Measurements from ENCODE around the gene NRROS. TPM values are rescaled to one million over a fixed set of nuclear protein-coding genes. Genes with fewer than 3 reads are reported as not detected.

The NRROS gene
- total RNA-seq, 1 experiment from 2014 or later = 0.07 TPM

DNA sequence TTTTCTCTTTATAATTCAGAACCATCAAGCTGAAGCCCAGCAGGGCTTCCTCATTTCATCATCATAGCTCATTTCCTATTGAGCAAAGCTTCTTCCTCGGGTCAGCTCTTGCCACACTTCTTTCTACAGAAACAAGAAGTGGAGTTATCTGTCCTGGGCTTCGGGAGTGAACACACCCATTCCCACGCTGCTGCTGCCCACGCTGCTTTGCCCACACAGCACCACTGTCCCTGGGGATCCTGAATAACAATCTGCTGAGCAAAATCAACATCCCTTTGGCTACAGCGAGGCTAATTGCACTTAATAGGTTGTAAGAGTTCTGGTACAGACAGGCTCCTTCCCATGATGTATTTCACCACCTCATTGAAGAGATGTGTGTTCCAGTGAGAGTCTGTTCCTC lies 48.9 kb downstream of the NRROS start:
- BruUV-seq (replicated peaks) = no TSS peak
- no peaks in the 10 kb centered on the region for H4K20me1 ChIP-seq (ENCODE audit: low read length)
- H3K9me2 ChIP-seq (replicated peaks; ENCODE audit: low read length) = no peaks in the 10 kb centered on the region
- H2AFZ ChIP-seq (ENCODE audit: low read length) = peak overlapping the region; percentile 35
- H3K9ac ChIP-seq (ENCODE audit: low read length) = no peak overlapping the region
- no peaks in the 10 kb centered on the region for H3K4me1 ChIP-seq (ENCODE audit: insufficient read depth, low read length)
- no peaks in the 10 kb centered on the region for H3K9me3 ChIP-seq (ENCODE audit: low read length)
- no peaks in the 10 kb centered on the region for H3K27me3 ChIP-seq (ENCODE audit: low read length)
- CTCF ChIA-PET = no interaction called here
- no peak overlapping the region for H3K27ac ChIP-seq (ENCODE audit: low read length)
- no peaks in the 10 kb centered on the region for H3K36me3 ChIP-seq (ENCODE audit: low read depth, low read length)
- DNase-seq (no peak), ATAC-seq (no peak)
- intact Hi-C loops (cut with micrococcal nuclease) = loop anchor here (5.0 to 10.0 kb wide), 2 partner anchors 151 to 434 kb away; no protein-coding TSS in a partner anchor
- POLR2A ChIA-PET (ENCODE audit: unreplicated experiment) = interaction anchor here (0.6 kb wide), 1 partner anchor 9 kb away, joined by 9 read pairs; no protein-coding TSS in a partner anchor
- H3K4me2 ChIP-seq (ENCODE audit: low read length) = no peak overlapping the region
- no peaks in the 10 kb centered on the region for H3F3A ChIP-seq (ENCODE audit: low read length, unreplicated experiment)
- no peak overlapping the region for H3K4me3 ChIP-seq (ENCODE audit: low read length)
- TF ChIP-seq EZH2phosphoT487 (IDR thresholded peaks at IDR 0.05; ENCODE audit: borderline replicate concordance, low read length) (no peak), EZH2 (IDR thresholded peaks at IDR 0.05; ENCODE audit: low read length, unreplicated experiment) (no peak)
- TF ChIP-seq, protein P1, sequence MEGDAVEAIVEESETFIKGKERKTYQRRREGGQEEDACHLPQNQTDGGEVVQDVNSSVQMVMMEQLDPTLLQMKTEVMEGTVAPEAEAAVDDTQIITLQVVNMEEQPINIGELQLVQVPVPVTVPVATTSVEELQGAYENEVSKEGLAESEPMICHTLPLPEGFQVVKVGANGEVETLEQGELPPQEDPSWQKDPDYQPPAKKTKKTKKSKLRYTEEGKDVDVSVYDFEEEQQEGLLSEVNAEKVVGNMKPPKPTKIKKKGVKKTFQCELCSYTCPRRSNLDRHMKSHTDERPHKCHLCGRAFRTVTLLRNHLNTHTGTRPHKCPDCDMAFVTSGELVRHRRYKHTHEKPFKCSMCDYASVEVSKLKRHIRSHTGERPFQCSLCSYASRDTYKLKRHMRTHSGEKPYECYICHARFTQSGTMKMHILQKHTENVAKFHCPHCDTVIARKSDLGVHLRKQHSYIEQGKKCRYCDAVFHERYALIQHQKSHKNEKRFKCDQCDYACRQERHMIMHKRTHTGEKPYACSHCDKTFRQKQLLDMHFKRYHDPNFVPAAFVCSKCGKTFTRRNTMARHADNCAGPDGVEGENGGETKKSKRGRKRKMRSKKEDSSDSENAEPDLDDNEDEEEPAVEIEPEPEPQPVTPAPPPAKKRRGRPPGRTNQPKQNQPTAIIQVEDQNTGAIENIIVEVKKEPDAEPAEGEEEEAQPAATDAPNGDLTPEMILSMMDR (conservative IDR thresholded peaks at IDR 0.05; ENCODE audit: low read depth, low read length) = no peak
- H3K79me2 ChIP-seq (ENCODE audit: low read length) = no peaks in the 10 kb centered on the region

DNA sequence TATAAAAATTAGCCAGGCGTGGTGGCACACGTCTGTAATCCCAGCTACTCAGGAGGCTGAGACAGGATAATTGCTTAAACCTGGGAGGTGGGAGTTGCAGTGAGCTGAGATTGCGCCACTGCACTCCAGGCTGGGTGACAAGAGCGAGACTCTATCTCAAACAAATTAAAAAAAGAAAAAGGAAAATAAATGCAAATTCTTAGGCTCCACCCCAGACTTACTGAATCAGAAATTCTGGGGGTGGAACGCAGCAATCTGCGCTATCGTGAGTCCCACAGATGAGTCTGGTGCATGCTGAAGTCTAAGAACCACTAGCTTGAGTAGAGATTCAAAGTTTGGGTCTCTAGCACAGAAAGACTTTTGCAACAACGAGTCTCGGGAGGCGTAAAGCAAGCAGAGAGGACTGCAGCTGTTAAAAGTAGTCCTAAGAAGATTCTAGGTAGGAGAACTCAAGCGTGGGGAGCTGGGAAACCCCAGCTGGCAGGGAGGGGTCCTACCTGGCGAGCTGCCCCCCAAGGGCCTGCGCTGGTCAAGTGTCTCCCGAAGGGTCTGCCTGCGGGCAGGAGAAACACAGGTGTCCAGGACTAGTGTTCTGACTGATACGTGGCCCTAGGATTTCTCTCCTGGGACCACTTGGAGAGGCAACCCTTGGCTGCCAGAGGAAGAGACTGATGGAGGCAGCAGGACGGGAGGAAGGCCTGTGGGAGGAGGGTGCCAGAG lies 50.6 kb downstream of the NRROS start:
- ChIA-PET CTCF (no interaction called here), POLR2A (ENCODE audit: unreplicated experiment) (interaction anchor here (0.6 kb wide), 1 partner anchor 115 kb away, joined by 3 read pairs; no protein-coding TSS in a partner anchor)
- Histone ChIP-seq H3K9me3 (ENCODE audit: low read length) (no peaks in the 10 kb centered on the region), H3K9ac (ENCODE audit: low read length) (no peak overlapping the region), H3K36me3 (ENCODE audit: low read depth, low read length) (no peaks in the 10 kb centered on the region), H4K20me1 (ENCODE audit: low read length) (no peaks in the 10 kb centered on the region), H3K79me2 (ENCODE audit: low read length) (no peaks in the 10 kb centered on the region), H3K4me2 (ENCODE audit: low read length) (no peak overlapping the region), H3K27ac (ENCODE audit: low read length) (no peak overlapping the region), H3F3A (ENCODE audit: low read length, unreplicated experiment) (no peaks in the 10 kb centered on the region), H3K4me3 (ENCODE audit: low read length) (no peak overlapping the region), H3K4me1 (ENCODE audit: insufficient read depth, low read length) (no peaks in the 10 kb centered on the region), H3K27me3 (ENCODE audit: low read length) (no peaks in the 10 kb centered on the region), H2AFZ (ENCODE audit: low read length) (no peak overlapping the region), H3K9me2 (replicated peaks; ENCODE audit: low read length) (no peaks in the 10 kb centered on the region)
- TF ChIP-seq EZH2 (IDR thresholded peaks at IDR 0.05; ENCODE audit: low read length, unreplicated experiment) = no peak
- TF ChIP-seq, protein P1 (conservative IDR thresholded peaks at IDR 0.05; ENCODE audit: low read depth, low read length) = no peak
- no peak for TF ChIP-seq EZH2phosphoT487 (IDR thresholded peaks at IDR 0.05; ENCODE audit: borderline replicate concordance, low read length)
- ATAC-seq (no peak), DNase-seq (no peak)
- BruUV-seq (replicated peaks) = no TSS peak
- intact Hi-C loops (cut with micrococcal nuclease) = loop anchor here (5.0 to 10.0 kb wide), 2 partner anchors 153 to 435 kb away; no protein-coding TSS in a partner anchor

DNA sequence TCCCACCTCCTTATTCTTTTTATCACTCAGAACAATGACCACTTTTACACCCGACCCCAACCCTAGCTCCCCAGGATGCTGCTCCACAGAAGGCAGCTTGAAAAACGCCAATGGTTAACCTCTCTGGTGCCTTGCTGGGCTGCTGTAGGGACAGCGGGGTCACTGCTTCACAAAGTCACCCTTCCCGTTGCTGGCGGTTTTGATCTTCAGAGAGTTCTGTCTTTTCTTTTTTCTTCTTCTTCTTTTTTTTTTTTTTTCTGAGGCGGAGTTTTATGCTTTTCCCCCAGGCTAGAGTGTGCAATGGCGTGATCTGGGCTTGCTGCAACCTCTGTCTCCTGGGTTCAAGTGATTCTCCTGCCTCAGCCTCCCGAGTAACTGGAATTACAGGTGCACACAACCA lies 51.9 kb downstream of the NRROS start:
- no peaks in the 10 kb centered on the region for H3K27me3 ChIP-seq (ENCODE audit: low read length)
- H3K9me2 ChIP-seq (replicated peaks; ENCODE audit: low read length) = no peaks in the 10 kb centered on the region
- no peaks in the 10 kb centered on the region for H3K4me1 ChIP-seq (ENCODE audit: insufficient read depth, low read length)
- ChIA-PET CTCF (no interaction called here), POLR2A (ENCODE audit: unreplicated experiment) (no interaction called here)
- BruUV-seq (replicated peaks) = no TSS peak
- no peaks in the 10 kb centered on the region for H3K79me2 ChIP-seq (ENCODE audit: low read length)
- H3K4me3 ChIP-seq (ENCODE audit: low read length) = no peak overlapping the region
- H2AFZ ChIP-seq (ENCODE audit: low read length) = no peak overlapping the region
- H3K4me2 ChIP-seq (ENCODE audit: low read length) = no peak overlapping the region
- no peak overlapping the region for H3K27ac ChIP-seq (ENCODE audit: low read length)
- no peaks in the 10 kb centered on the region for H3K9me3 ChIP-seq (ENCODE audit: low read length)
- intact Hi-C loops (cut with micrococcal nuclease) = no loop called here
- no peak overlapping the region for H3K9ac ChIP-seq (ENCODE audit: low read length)
- DNase-seq (no peak), ATAC-seq (no peak)
- no peaks in the 10 kb centered on the region for H4K20me1 ChIP-seq (ENCODE audit: low read length)
- TF ChIP-seq, protein P1 (conservative IDR thresholded peaks at IDR 0.05; ENCODE audit: low read depth, low read length) = no peak
- TF ChIP-seq EZH2phosphoT487 (IDR thresholded peaks at IDR 0.05; ENCODE audit: borderline replicate concordance, low read length) = no peak
- TF ChIP-seq EZH2 (IDR thresholded peaks at IDR 0.05; ENCODE audit: low read length, unreplicated experiment) = no peak
- no peaks in the 10 kb centered on the region for H3F3A ChIP-seq (ENCODE audit: low read length, unreplicated experiment)
- H3K36me3 ChIP-seq (ENCODE audit: low read depth, low read length) = no peaks in the 10 kb centered on the region

All from PC-3 (cell line).